Naive thymus-derived CD4-positive, alpha-beta T cell (primary cell): ENCODE results near the gene RMI1. TPM values are rescaled to one million over a fixed set of nuclear protein-coding genes. Genes with fewer than 3 reads are reported as not detected.
"Not testable (repeated sequence)": the region's sequence is repeated elsewhere in the genome, so short reads cannot be mapped to it uniquely, and the experiment has no call there.

Experiments used
- ATAC-seq: fragments of 150-1000 bp; cut with Tn5 transposase; 2 replicates; pipeline ENCODE4 v1.10.0; 2021; ENCODE audit warnings: mild to moderate bottlenecking, moderate library complexity
- CTCF ChIA-PET: fragments of 350-600 bp; sonication (Branson Sonifier 250); formaldehyde crosslinking; loops from one replicate; lab custom pipeline; 2021; ENCODE audit warnings: antibody characterized with exemption; lab: Charles Lee
- POLR2A ChIA-PET: fragments of 350-600 bp; sonication (Branson Sonifier 250); formaldehyde crosslinking; loops from one replicate; lab custom pipeline; 2021; ENCODE audit warnings: antibody characterized with exemption, inconsistent platforms; lab: Charles Lee
- DNase-seq, 9 donors: peaks; one replicate each; pipeline versions ENCODE4 v3.0.0 to v3.0.0-alpha.2; 2020 to 2022; ENCODE audit warnings: mixed read lengths in 1 of 9
- H3K27ac ChIP-seq: one replicate; pipeline ENCODE4 v1.7.0; 2013; ENCODE audit warnings: mild to moderate bottlenecking, low read depth, low read length, moderate library complexity
- H3K27me3 ChIP-seq, 2 donors: one replicate each; pipeline ENCODE4 v1.7.0; 2013; ENCODE audit warnings: low read length in 2 of 2, mild to moderate bottlenecking in 2 of 2, moderate library complexity in 2 of 2; ENCODE audit not compliant: control insufficient read depth in 2 of 2, insufficient read depth in 2 of 2
- H3K36me3 ChIP-seq, 3 experiments: 1 replicate in 2 of 3; 2 replicates in 1 of 3; pipeline ENCODE4 v1.7.0; 2013; ENCODE audit warnings: low read length in 3 of 3, mild to moderate bottlenecking in 3 of 3, moderate library complexity in 1 of 3; ENCODE audit not compliant: insufficient read depth in 3 of 3, control insufficient read depth in 2 of 3
- H3K4me1 ChIP-seq, 2 donors: one replicate each; pipeline ENCODE4 v1.7.0; 2013; ENCODE audit warnings: low read length in 2 of 2, mild to moderate bottlenecking in 2 of 2, moderate library complexity in 1 of 2; ENCODE audit not compliant: control insufficient read depth in 2 of 2, insufficient read depth in 2 of 2
- H3K4me3 ChIP-seq: 2 replicates; pipeline ENCODE4 v1.7.0; 2013; ENCODE audit warnings: mild to moderate bottlenecking, low read length
- H3K9me3 ChIP-seq, 3 experiments: 1 replicate in 2 of 3; 2 replicates in 1 of 3; pipeline ENCODE4 v1.7.0; 2013; ENCODE audit warnings: low read length in 3 of 3; ENCODE audit not compliant: control insufficient read depth in 2 of 3
- H3K27ac Mint-ChIP-seq, 9 donors: one replicate each; pipeline ENCODE4 v1.8.0; 2020 to 2022; ENCODE audit warnings: mixed read lengths in 9 of 9, mild to moderate bottlenecking in 8 of 9, moderate library complexity in 5 of 9, inconsistent platforms in 2 of 9
- H3K27me3 Mint-ChIP-seq, 5 donors: one replicate each; pipeline ENCODE4 v1.8.0; 2021 to 2022; ENCODE audit warnings: mixed read lengths in 5 of 5, mild to moderate bottlenecking in 1 of 5
- H3K36me3 Mint-ChIP-seq, 5 donors: one replicate each; pipeline ENCODE4 v1.8.0; 2020 to 2022; ENCODE audit warnings: mixed read lengths in 5 of 5, mild to moderate bottlenecking in 3 of 5, inconsistent platforms in 1 of 5
- H3K4me1 Mint-ChIP-seq, 7 donors: one replicate each; pipeline ENCODE4 v1.8.0; 2020 to 2022; ENCODE audit warnings: mixed read lengths in 7 of 7, mild to moderate bottlenecking in 3 of 7, inconsistent platforms in 1 of 7
- H3K4me3 Mint-ChIP-seq, 10 donors: one replicate each; pipeline ENCODE4 v1.8.0; 2020 to 2022; ENCODE audit warnings: mild to moderate bottlenecking in 10 of 10, mixed read lengths in 10 of 10, moderate library complexity in 6 of 10, inconsistent platforms in 2 of 10
- H3K9me3 Mint-ChIP-seq, 11 donors: one replicate each; pipeline ENCODE4 v1.8.0; 2020 to 2022; ENCODE audit warnings: mixed read lengths in 11 of 11, mild to moderate bottlenecking in 4 of 11, inconsistent platforms in 1 of 11, moderate library complexity in 1 of 11
- intact Hi-C, 2 donors: fragments of 100-400 bp; cut with micrococcal nuclease; formaldehyde crosslinking; loops; one replicate each; pipeline ENCODE4 v1.15.1; 2023
- microRNA-seq: library from miRNA; unstranded; fragments of <30 nt; microRNA quantifications from one replicate; pipeline ENCODE4 v1.2.0, GENCODE V29; 2022; ENCODE audit warnings: borderline microRNAs expressed
- polyA plus RNA-seq, 2 donors: library from polyadenylated mRNA; unstranded; fragments of 300-500 nt; fragmentation: Illumina TruSeq; gene quantifications; one replicate each; pipeline ENCODE4 v1.2.3, GENCODE V29; 2021
- total RNA-seq, 6 experiments: library from RNA in 5 of 6; stranded (reverse) in 5 of 6; gene quantifications; 1 replicate in 5 of 6; 2 replicates in 1 of 6; pipeline ENCODE4 v1.2.3 and lab custom pipeline; 2021 to 2026

The RMI1 gene
- total and polyA plus RNA-seq, 7 experiments from 2014 or later = 1.6 to 24.8 (median 5.8) TPM

GRCh38 chr9:84041857-84042256 lies 61.3 kb downstream of the RMI1 start:
- POLR2A ChIA-PET, H3K4me1 ChIP-seq, H3K27me3 ChIP-seq, CTCF ChIA-PET, H3K9me3 ChIP-seq, H3K27ac Mint-ChIP-seq, H3K36me3 ChIP-seq, H3K4me3 ChIP-seq, ATAC-seq, H3K27ac ChIP-seq, H3K4me1 Mint-ChIP-seq, DNase-seq, H3K4me3 Mint-ChIP-seq, intact Hi-C loops: not testable (repeated sequence)
- peaks cover 20 to 58% (median 32%) of the 10 kb centered on the region in 5 donors for H3K27me3 Mint-ChIP-seq
- H3K36me3 Mint-ChIP-seq = peaks cover 2 to 17% (median 7%) of the 10 kb centered on the region in 5 donors
- peaks cover 8 to 37% (median 18%) of the 10 kb centered on the region in 11 donors for H3K9me3 Mint-ChIP-seq

- Mint-ChIP-seq H3K27ac (no peak overlapping the region), H3K36me3 (peaks cover 2 to 17% (median 7%) of the 10 kb centered on the region in 5 donors), H3K4me1 (peaks cover 0 to 5% (median 0%) of the 10 kb centered on the region in 7 donors), H3K27me3 (peaks cover 2 to 30% (median 18%) of the 10 kb centered on the region in 5 donors), H3K4me3 (no peak overlapping the region), H3K9me3 (peaks cover 6 to 27% (median 12%) of the 10 kb centered on the region in 11 donors)
- POLR2A ChIA-PET = no interaction called here
- CTCF ChIA-PET = no interaction called here
- no peaks in the 10 kb centered on the region for H3K36me3 ChIP-seq
- H3K4me1 ChIP-seq = no peaks in the 10 kb centered on the region
- DNase-seq (no peak), ATAC-seq (no peak)
- intact Hi-C loops = no loop called here
- no peaks in the 10 kb centered on the region for H3K27me3 ChIP-seq
- H3K27ac ChIP-seq = no peak overlapping the region
- no peak overlapping the region for H3K4me3 ChIP-seq
- no peaks in the 10 kb centered on the region for H3K9me3 ChIP-seq
Observed at GRCh38 chr9:84045481-84046097, 65.0 kb downstream of the RMI1 start.

Small RNA genes lying within 50 kb of the gene (microRNA-seq; reads per million reads assigned to microRNA genes)
- 184 reads per million, percentile 63 among the genes with 10 or more reads in this experiment for gene MIR7-1

Other genes starting within 250 kb of the RMI1 start
- gene GKAP1, start 163.0 kb upstream of the RMI1 start, total RNA-seq = 10 to 100 TPM in 2 of 5 experiments, 1 to 10 TPM in 3; 2.9 to 16.2 (median 8.7) TPM
- gene GKAP1, start 163.0 kb upstream of the RMI1 start, polyA plus RNA-seq = 1 to 10 TPM; 4.5 to 6.0 TPM
- 1 to 10 TPM; 3.5 to 6.7 (median 5.3) TPM for gene KIF27, start 59.4 kb upstream of the RMI1 start, total RNA-seq
- 1 to 10 TPM; 1.3 to 2.0 TPM for gene KIF27, start 59.4 kb upstream of the RMI1 start, polyA plus RNA-seq
- gene HNRNPK, start 590 bp upstream of the RMI1 start, total RNA-seq = 100 to 1,000 TPM; 537 to 766 (median 589) TPM
- gene HNRNPK, start 590 bp upstream of the RMI1 start, polyA plus RNA-seq = 100 to 1,000 TPM; 918 to 958 TPM